ENCODE data around the gene SORBS2.

DNA sequence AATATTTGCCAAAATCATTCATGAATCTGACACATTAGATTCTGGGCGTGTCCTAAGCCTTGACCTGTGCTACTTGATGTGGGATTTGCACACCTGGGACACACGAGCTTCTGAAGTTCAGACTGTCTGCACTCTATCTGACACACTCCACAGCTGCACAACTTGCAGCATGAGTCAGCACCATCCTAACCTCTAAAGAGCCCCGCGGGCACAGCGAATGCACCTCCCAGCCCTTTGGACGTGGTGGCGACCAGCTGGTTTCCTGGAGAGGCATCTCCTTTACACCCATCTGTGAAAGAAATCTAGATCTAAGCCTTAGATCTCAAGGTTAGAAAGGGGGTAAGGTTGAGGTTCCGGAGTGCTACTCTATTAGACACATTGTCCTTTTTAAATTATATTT, 69.2 kb downstream of the SORBS2 start:
- TF ChIP-seq POLR2A (IDR thresholded peaks at IDR 0.05; ENCODE audit: extremely low read depth, insufficient read length) = no peak
- TF ChIP-seq, protein P1, sequence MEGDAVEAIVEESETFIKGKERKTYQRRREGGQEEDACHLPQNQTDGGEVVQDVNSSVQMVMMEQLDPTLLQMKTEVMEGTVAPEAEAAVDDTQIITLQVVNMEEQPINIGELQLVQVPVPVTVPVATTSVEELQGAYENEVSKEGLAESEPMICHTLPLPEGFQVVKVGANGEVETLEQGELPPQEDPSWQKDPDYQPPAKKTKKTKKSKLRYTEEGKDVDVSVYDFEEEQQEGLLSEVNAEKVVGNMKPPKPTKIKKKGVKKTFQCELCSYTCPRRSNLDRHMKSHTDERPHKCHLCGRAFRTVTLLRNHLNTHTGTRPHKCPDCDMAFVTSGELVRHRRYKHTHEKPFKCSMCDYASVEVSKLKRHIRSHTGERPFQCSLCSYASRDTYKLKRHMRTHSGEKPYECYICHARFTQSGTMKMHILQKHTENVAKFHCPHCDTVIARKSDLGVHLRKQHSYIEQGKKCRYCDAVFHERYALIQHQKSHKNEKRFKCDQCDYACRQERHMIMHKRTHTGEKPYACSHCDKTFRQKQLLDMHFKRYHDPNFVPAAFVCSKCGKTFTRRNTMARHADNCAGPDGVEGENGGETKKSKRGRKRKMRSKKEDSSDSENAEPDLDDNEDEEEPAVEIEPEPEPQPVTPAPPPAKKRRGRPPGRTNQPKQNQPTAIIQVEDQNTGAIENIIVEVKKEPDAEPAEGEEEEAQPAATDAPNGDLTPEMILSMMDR (IDR thresholded peaks at IDR 0.05; ENCODE audit: low read depth, low read length) = no peak

Data from NB4 (cell line).